GM23338 (cell line): ENCODE data around the gene LPP.

Experiments used
- CREB1 ChIP-seq: fragments of 250-450 bp; sonication (Bioruptor Pico); IDR thresholded peaks from 2 replicates; pipeline ENCODE4 v1.5.0; 2020; ENCODE audit warnings: low read depth, mild to moderate bottlenecking, moderate library complexity
- CTCF ChIP-seq, 2 experiments: fragments of 200-600 bp in 1 of 2; sonication (generic) in 1 of 2; conservative IDR thresholded peaks; 2 replicates each; pipeline versions ENCODE4 v1.5.1 to v1.6.1; 2016 to 2017; ENCODE audit warnings: antibody characterized with exemption in 2 of 2, low read depth in 2 of 2, mild to moderate bottlenecking in 2 of 2, moderate library complexity in 1 of 2
- ETS1 ChIP-seq: IDR thresholded peaks from 2 replicates; pipeline ENCODE4 v1.6.1; 2016; ENCODE audit warnings: antibody characterized with exemption
- EZH2 ChIP-seq: fragments of 200-600 bp; sonication (generic); IDR thresholded peaks from one replicate; pipeline ENCODE4 v1.8.0; 2017; ENCODE audit warnings: antibody characterized with exemption, mild to moderate bottlenecking, low read depth; ENCODE audit not compliant: unreplicated experiment
- EZH2phosphoT487 ChIP-seq: fragments of 200-600 bp; sonication (generic); IDR thresholded peaks from one replicate; pipeline ENCODE4 v1.8.1; 2018; ENCODE audit warnings: antibody characterized with exemption; ENCODE audit not compliant: unreplicated experiment
- JUNB ChIP-seq: IDR thresholded peaks from one replicate; pipeline ENCODE4 v1.6.1; 2016; ENCODE audit warnings: antibody characterized with exemption; ENCODE audit not compliant: unreplicated experiment
- NANOG ChIP-seq: IDR thresholded peaks from 2 replicates; pipeline ENCODE4 v1.6.1; 2016; ENCODE audit warnings: antibody characterized with exemption, borderline replicate concordance
- POLR2AphosphoS5 ChIP-seq: IDR thresholded peaks from 2 replicates; pipeline ENCODE4 v1.6.1; 2016; ENCODE audit warnings: antibody characterized with exemption, low read depth
- REST ChIP-seq: IDR thresholded peaks from one replicate; pipeline ENCODE4 v1.6.1; 2018; ENCODE audit warnings: antibody characterized with exemption; ENCODE audit not compliant: unreplicated experiment
- STAT1 ChIP-seq: IDR thresholded peaks from one replicate; pipeline ENCODE4 v1.6.1; 2016; ENCODE audit warnings: antibody characterized with exemption; ENCODE audit not compliant: unreplicated experiment
- ZNF114 ChIP-seq: fragments of 250-450 bp; sonication (Bioruptor Pico); IDR thresholded peaks from 2 replicates; pipeline ENCODE4 v1.5.0; 2020; ENCODE audit warnings: mild to moderate bottlenecking, moderate library complexity
- ZNF331 ChIP-seq: fragments of 250-450 bp; sonication (Bioruptor Pico); IDR thresholded peaks from 2 replicates; pipeline ENCODE4 v1.5.0; 2020; ENCODE audit warnings: low read depth, mild to moderate bottlenecking, moderate library complexity
- ZNF462 ChIP-seq: fragments of 250-450 bp; sonication (Bioruptor Pico); IDR thresholded peaks from 2 replicates; pipeline ENCODE4 v1.5.0; 2020; ENCODE audit warnings: mild to moderate bottlenecking, moderate library complexity

- TF ChIP-seq ZNF462 (CRISPR knock-in tag) (no peak), ZNF114 (CRISPR knock-in tag) (no peak), CTCF (conservative IDR thresholded peaks at IDR 0.05; ENCODE audit: low read depth in 2 of 2) (no peak), JUNB (no peak), REST (no peak), POLR2AphosphoS5 (no peak), CREB1 (CRISPR knock-in tag) (no peak), EZH2 (no peak), EZH2phosphoT487 (no peak), ZNF331 (CRISPR knock-in tag) (no peak), NANOG (no peak), ETS1 (no peak), STAT1 (no peak)
Measured at GRCh38 chr3:188303823-188304222, 149.9 kb downstream of the LPP start.
